MM.1S (cell line): Measurements from ENCODE around the gene PCDHA5.
"Not testable (repeated sequence)": the region's sequence is repeated elsewhere in the genome, so short reads cannot be mapped to it uniquely, and the experiment has no call there.

Source experiments
- DNase-seq: peaks from one replicate; pipeline ENCODE4 v3.0.0-alpha.2; 2015
- H2AFZ ChIP-seq: fragments of 300-600 bp; sonication (generic); 2 replicates; pipeline ENCODE4 v1.6.0; 2016; ENCODE audit warnings: antibody characterized with exemption, low read length
- H3F3A ChIP-seq: fragments of 300-600 bp; sonication (generic); 2 replicates; pipeline ENCODE4 v1.6.1; 2016; ENCODE audit warnings: mild to moderate bottlenecking, antibody characterized with exemption, low read length, moderate library complexity, mixed read lengths; ENCODE audit not compliant: insufficient read depth
- H3K27ac ChIP-seq: fragments of 300-600 bp; sonication (generic); 2 replicates; pipeline ENCODE4 v1.5.1; 2016; ENCODE audit warnings: mild to moderate bottlenecking, low read length
- H3K27me3 ChIP-seq: fragments of 300-600 bp; sonication (generic); replicated peaks from 2 replicates; pipeline ENCODE4 v1.6.0; 2016; ENCODE audit warnings: low read length; ENCODE audit not compliant: insufficient read depth
- H3K36me3 ChIP-seq: fragments of 300-600 bp; sonication (generic); replicated peaks from 2 replicates; pipeline ENCODE4 v1.6.1; 2016; ENCODE audit warnings: mild to moderate bottlenecking, low read length, mixed read lengths; ENCODE audit not compliant: insufficient read depth
- H3K4me1 ChIP-seq: fragments of 300-600 bp; sonication (generic); 2 replicates; pipeline ENCODE4 v1.6.1; 2016; ENCODE audit warnings: low read length, mixed read lengths
- H3K4me2 ChIP-seq: fragments of 300-600 bp; sonication (generic); 2 replicates; pipeline ENCODE4 v1.6.0; 2016; ENCODE audit warnings: low read depth, low read length
- H3K4me3 ChIP-seq: fragments of 300-600 bp; sonication (generic); 2 replicates; pipeline ENCODE4 v1.5.1; 2016; ENCODE audit warnings: low read length, mixed read lengths
- H3K79me2 ChIP-seq: fragments of 300-600 bp; sonication (generic); 2 replicates; pipeline ENCODE4 v1.6.1; 2016; ENCODE audit warnings: mixed run types, low read length, mixed read lengths
- H3K9ac ChIP-seq: fragments of 300-600 bp; sonication (generic); 2 replicates; pipeline ENCODE4 v1.6.1; 2016; ENCODE audit warnings: low read length, mixed read lengths
- H3K9me2 ChIP-seq: fragments of 300-600 bp; sonication (generic); replicated peaks from 2 replicates; pipeline ENCODE4 v1.6.1; 2016; ENCODE audit warnings: mild to moderate bottlenecking, low read length, mixed read lengths; ENCODE audit not compliant: insufficient read depth
- H3K9me3 ChIP-seq: fragments of 300-600 bp; sonication (generic); replicated peaks from 2 replicates; pipeline ENCODE4 v1.6.1; 2016; ENCODE audit warnings: mild to moderate bottlenecking, low read length, mixed read lengths; ENCODE audit not compliant: insufficient read depth
- H4K20me1 ChIP-seq: fragments of 300-600 bp; sonication (generic); 2 replicates; pipeline ENCODE4 v1.6.1; 2016; ENCODE audit warnings: mild to moderate bottlenecking, low read length, moderate library complexity, mixed read lengths; ENCODE audit not compliant: insufficient read depth
- EZH2 ChIP-seq: fragments of 300-600 bp; sonication (generic); optimal IDR thresholded peaks from 2 replicates; pipeline ENCODE3; 2017; ENCODE audit warnings: low read depth, mild to moderate bottlenecking, antibody characterized with exemption, low read length, mixed read lengths
- EZH2phosphoT487 ChIP-seq: fragments of 300-600 bp; sonication (generic); IDR thresholded peaks from 2 replicates; pipeline ENCODE4 v1.6.1; 2018; ENCODE audit warnings: antibody characterized with exemption, low read length
- TF ChIP-seq, protein P1 (sequence below): fragments of 300-600 bp; sonication (generic); IDR thresholded peaks from 2 replicates; pipeline ENCODE4 v1.5.1; 2016; ENCODE audit warnings: antibody characterized with exemption, low read length, mixed read lengths

Gene PCDHA5

DNA sequence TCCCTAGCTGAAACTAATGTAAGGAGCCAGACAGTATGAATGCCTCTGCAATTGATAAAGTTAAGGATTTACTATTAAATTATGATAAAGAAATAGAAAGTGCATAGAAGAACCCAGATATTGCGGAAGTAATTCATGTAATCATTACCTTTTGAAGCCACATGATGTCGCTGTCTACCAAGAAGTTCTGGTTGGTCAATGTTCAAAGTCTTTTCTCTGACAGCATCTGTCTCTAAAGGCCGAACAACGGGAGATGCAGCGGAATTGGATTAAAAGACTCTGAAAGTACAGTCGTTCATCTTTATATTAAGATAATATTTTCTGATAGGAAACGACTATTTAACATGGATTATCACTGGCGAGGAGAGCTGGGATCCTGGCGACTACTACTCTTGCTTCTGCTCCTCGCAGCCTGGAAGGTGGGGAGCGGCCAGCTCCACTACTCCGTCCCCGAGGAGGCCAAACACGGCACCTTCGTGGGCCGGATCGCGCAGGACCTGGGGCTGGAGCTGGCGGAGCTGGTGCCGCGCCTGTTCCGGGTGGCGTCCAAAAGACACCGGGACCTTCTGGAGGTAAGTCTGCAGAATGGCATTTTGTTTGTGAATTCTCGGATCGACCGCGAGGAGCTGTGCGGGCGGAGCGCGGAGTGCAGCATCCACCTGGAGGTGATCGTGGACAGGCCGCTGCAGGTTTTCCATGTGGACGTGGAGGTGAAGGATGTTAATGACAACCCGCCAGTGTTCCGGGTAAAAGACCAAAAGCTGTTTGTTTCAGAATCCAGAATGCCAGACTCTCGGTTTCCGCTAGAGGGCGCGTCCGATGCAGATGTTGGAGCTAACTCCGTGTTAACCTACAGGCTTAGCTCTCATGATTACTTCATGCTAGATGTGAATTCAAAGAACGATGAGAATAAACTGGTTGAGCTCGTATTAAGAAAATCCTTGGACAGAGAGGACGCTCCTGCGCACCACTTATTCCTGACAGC lies 19.9 kb downstream of the PCDHA5 start, which contains the start of gene PCDHA8:
Gene PCDHA8, plus strand, starts transcription at position 210 of the 985 bp plus-strand sequence. Its CDS starts 135 bp downstream, at position 345.
- Histone ChIP-seq H3K9ac (no peak within 1 kb of the TSS), H3K79me2 (no peaks in the 10 kb centered on the region), H3K9me3 (no peaks in the 10 kb centered on the region), H3K4me3 (no peak within 1 kb of the TSS), H3K27ac (no peak within 1 kb of the TSS), H4K20me1 (no peaks in the 10 kb centered on the region), H3K9me2 (no peaks in the 10 kb centered on the region), H3F3A (no peaks in the 10 kb centered on the region), H3K4me2 (peak within 1 kb of the TSS; percentile 29; the same call in 1 of the 2 replicates), H3K36me3 (no peaks in the 10 kb centered on the region), H3K4me1 (no peaks in the 10 kb centered on the region), H3K27me3 (no peaks in the 10 kb centered on the region), H2AFZ (peak within 1 kb of the TSS; percentile 52)
- peak; percentile 47 for DNase-seq
- no peak for TF ChIP-seq EZH2
- TF ChIP-seq, protein P1, sequence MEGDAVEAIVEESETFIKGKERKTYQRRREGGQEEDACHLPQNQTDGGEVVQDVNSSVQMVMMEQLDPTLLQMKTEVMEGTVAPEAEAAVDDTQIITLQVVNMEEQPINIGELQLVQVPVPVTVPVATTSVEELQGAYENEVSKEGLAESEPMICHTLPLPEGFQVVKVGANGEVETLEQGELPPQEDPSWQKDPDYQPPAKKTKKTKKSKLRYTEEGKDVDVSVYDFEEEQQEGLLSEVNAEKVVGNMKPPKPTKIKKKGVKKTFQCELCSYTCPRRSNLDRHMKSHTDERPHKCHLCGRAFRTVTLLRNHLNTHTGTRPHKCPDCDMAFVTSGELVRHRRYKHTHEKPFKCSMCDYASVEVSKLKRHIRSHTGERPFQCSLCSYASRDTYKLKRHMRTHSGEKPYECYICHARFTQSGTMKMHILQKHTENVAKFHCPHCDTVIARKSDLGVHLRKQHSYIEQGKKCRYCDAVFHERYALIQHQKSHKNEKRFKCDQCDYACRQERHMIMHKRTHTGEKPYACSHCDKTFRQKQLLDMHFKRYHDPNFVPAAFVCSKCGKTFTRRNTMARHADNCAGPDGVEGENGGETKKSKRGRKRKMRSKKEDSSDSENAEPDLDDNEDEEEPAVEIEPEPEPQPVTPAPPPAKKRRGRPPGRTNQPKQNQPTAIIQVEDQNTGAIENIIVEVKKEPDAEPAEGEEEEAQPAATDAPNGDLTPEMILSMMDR = peak; percentile 54
- TF ChIP-seq EZH2phosphoT487 = no peak

GRCh38 chr5:140842798-140843733 lies 21.7 kb downstream of the PCDHA5 start:
- H3K4me2 ChIP-seq = no peak overlapping the region
- TF ChIP-seq EZH2 = no peak
- TF ChIP-seq, protein P1 = no peak
- TF ChIP-seq EZH2phosphoT487 = no peak
- no peak overlapping the region for H3K4me3 ChIP-seq

DNA sequence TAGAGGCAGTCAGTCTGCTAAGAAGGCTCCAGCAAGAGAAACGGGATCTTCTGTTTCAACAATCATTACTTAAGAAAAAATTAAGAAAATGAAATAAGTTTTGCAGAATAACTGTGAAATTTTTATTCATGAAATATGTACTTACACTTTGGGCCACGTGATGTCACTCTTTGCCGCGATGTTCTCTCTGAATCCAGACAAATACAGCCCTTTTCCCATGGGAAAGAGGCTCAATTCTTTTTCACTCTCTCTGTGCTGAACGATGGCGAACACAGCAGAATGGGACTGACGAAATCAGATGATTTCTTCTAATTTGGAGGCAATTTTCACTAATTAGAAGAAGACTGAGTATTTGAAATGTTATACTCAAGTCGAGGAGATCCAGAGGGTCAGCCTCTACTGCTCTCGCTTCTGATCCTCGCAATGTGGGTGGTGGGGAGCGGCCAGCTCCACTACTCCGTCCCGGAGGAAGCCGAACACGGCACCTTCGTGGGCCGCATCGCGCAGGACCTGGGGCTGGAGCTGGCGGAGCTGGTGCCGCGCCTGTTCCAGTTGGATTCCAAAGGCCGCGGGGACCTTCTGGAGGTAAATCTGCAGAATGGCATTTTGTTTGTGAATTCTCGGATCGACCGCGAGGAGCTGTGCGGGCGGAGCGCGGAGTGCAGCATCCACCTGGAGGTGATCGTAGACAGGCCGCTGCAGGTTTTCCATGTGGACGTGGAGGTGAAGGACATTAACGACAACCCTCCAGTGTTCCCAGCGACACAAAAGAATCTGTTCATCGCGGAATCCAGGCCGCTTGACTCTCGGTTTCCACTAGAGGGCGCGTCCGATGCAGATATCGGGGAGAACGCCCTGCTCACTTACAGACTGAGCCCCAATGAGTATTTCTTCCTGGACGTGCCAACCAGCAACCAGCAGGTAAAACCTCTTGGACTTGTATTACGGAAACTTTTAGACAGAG lies 27.0 kb downstream of the PCDHA5 start, which contains the start of gene PCDHA9:
Gene PCDHA9, plus strand, starts transcription at position 244 of the 964 bp plus-strand sequence. Its CDS starts 114 bp downstream, at position 358.
- not testable (repeated sequence) for H3K4me3 ChIP-seq

More at GRCh38 chr5:140842798-140843733, 21.7 kb downstream of the PCDHA5 start:
- no peaks in the 10 kb centered on the region for H4K20me1 ChIP-seq
- H3K9ac ChIP-seq = no peak overlapping the region
- no peaks in the 10 kb centered on the region for H3F3A ChIP-seq
- no peak overlapping the region for H3K27ac ChIP-seq
- H3K36me3 ChIP-seq = no peaks in the 10 kb centered on the region
- no peak overlapping the region for H2AFZ ChIP-seq
- DNase-seq = no peak
- H3K4me1 ChIP-seq = no peaks in the 10 kb centered on the region
- no peaks in the 10 kb centered on the region for H3K79me2 ChIP-seq
- no peaks in the 10 kb centered on the region for H3K27me3 ChIP-seq
- H3K9me2 ChIP-seq = no peaks in the 10 kb centered on the region
- H3K9me3 ChIP-seq = no peaks in the 10 kb centered on the region

DNA sequence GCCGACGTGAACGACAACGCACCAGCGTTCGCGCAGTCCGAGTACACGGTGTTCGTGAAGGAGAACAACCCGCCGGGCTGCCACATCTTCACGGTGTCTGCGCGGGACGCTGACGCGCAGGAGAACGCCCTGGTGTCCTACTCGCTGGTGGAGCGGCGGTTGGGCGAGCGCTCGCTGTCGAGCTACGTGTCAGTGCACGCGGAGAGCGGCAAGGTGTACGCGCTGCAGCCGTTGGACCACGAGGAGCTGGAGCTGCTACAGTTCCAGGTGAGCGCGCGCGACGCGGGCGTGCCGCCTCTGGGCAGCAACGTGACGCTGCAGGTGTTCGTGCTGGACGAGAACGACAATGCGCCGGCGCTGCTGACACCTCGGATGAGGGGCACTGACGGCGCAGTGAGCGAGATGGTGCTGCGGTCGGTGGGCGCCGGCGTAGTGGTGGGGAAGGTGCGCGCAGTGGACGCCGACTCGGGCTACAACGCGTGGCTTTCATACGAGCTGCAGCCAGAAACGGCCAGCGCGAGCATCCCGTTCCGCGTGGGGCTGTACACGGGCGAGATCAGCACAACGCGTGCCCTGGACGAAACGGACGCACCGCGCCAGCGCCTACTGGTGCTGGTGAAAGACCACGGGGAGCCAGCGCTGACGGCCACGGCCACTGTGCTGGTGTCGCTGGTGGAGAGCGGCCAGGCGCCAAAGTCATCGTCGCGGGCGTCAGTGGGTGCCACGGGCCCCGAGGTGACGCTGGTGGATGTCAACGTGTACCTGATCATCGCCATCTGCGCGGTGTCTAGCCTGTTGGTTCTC lies 28.6 kb downstream of the PCDHA5 start:
- not testable (repeated sequence) for H3K79me2 ChIP-seq, H3F3A ChIP-seq, H3K9ac ChIP-seq, H3K4me2 ChIP-seq, H3K36me3 ChIP-seq, H2AFZ ChIP-seq, H3K9me3 ChIP-seq, DNase-seq, H3K4me3 ChIP-seq, H3K27me3 ChIP-seq, H4K20me1 ChIP-seq, H3K4me1 ChIP-seq, H3K27ac ChIP-seq, H3K9me2 ChIP-seq

More for the DNA sequence above, 27.0 kb downstream of the PCDHA5 start, which contains the start of gene PCDHA9:
- H2AFZ ChIP-seq, H3K27ac ChIP-seq, H3K9ac ChIP-seq, H3K36me3 ChIP-seq, H3K27me3 ChIP-seq, H3F3A ChIP-seq, H3K9me2 ChIP-seq, H3K79me2 ChIP-seq, H3K4me2 ChIP-seq, DNase-seq, H3K9me3 ChIP-seq, H4K20me1 ChIP-seq, H3K4me1 ChIP-seq: not testable (repeated sequence)
